ENCODE measurements around the gene SLC16A11.
"Not testable (repeated sequence)": the region's sequence is repeated elsewhere in the genome, so short reads cannot be mapped to it uniquely, and the experiment has no call there.

DNA sequence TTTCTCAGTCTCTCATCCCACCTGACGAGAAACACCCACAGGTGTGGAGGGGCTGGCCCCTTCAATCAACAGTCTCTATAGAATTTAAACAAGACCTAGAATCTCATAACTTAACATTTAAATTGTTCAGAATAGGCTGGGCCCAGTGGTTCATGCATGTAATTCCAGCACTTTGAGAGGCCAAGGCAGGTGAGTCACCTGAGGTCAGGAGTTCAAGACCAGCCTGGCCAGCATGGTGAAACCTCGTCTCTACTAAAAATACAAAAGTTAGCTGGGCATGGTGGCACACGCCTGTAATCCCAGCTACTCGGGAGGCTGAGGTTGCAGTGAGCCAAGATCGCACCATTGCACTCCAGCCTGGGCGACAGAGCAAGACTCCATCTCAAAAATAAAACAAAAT is 45.7 kb upstream of the SLC16A11 start:
- TF ChIP-seq, protein P1, sequence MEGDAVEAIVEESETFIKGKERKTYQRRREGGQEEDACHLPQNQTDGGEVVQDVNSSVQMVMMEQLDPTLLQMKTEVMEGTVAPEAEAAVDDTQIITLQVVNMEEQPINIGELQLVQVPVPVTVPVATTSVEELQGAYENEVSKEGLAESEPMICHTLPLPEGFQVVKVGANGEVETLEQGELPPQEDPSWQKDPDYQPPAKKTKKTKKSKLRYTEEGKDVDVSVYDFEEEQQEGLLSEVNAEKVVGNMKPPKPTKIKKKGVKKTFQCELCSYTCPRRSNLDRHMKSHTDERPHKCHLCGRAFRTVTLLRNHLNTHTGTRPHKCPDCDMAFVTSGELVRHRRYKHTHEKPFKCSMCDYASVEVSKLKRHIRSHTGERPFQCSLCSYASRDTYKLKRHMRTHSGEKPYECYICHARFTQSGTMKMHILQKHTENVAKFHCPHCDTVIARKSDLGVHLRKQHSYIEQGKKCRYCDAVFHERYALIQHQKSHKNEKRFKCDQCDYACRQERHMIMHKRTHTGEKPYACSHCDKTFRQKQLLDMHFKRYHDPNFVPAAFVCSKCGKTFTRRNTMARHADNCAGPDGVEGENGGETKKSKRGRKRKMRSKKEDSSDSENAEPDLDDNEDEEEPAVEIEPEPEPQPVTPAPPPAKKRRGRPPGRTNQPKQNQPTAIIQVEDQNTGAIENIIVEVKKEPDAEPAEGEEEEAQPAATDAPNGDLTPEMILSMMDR (IDR thresholded peaks at IDR 0.05) = not testable (repeated sequence)
- not testable (repeated sequence) for TF ChIP-seq POLR2A (IDR thresholded peaks at IDR 0.05)
